Left cardiac atrium (tissue), 4 donors: ENCODE measurements around the gene DGLUCY. TPM values are rescaled to one million over a fixed set of nuclear protein-coding genes. Genes with fewer than 3 reads are reported as not detected.
A peak's percentile ranks its signal among the peaks of the same experiment; 100 is the strongest.
"Not testable (repeated sequence)": the region's sequence is repeated elsewhere in the genome, so short reads cannot be mapped to it uniquely, and the experiment has no call there.

Experiments used
- ATAC-seq, 2 donors: fragments of 200-7000 bp; cut with Tn5 transposase; one replicate each; pipeline ENCODE4 v1.9.1; 2020; ENCODE audit warnings: mild to moderate bottlenecking in 2 of 2, moderate library complexity in 2 of 2
- DNase-seq: peaks from one replicate; pipeline ENCODE4 v3.0.0-alpha.2; 2020
- intact Hi-C, 2 donors: fragments of 100-400 bp; cut with DNase I; formaldehyde crosslinking; loops; one replicate each; pipeline versions ENCODE4 v1.14.1 to v1.15.1; 2022 to 2023
- total RNA-seq, 2 donors: library from RNA; stranded (reverse); fragmentation: NEBNext Ultra II Directional; extraction: Animal tissue kit (Norgen Biotek cat#: 25700); gene quantifications; one replicate each; pipeline ENCODE4 v1.2.1, GENCODE V29; 2021
- donor health status: DM: no; HTN: yes; CAD: no.
- donor health status: DM: no; HTN: yes; CAD: no; lungs with severe emphysema.
- donor health status: DM: yes; HTN: yes; CAD: no.
- donor health status: Dilated cardiomyopathy.

DGLUCY gene
- total RNA-seq, 2 donors from 2014 or later, result 110 to 129 TPM

DNA sequence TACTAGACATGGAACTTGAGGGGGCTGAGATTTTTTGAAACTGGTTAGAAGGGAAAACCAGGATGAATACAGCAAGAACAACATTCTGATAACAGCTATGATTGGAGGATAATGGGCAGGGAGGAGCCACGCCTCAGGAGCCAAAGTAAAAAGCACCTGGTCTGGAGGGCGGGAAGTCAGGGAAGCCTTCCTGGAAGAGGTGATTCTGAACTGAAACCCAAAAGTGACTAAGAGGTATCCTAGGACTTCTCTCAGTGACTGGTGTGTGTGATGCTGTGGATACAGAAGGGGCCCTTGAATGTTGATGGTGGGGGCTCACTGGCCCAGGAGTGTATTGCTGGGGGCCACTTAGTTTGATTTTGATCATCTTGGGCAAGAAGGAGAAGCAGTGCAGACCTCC lies 149.5 kb downstream of the DGLUCY start:
- DNase-seq (no peak), ATAC-seq (no peak)
- intact Hi-C loops, result no loop called here

- ATAC-seq (peak; percentile 70 to 72), DNase-seq (no peak)
Measured at GRCh38 chr14:91264151-91265150, 150.6 kb downstream of the DGLUCY start.

DNA sequence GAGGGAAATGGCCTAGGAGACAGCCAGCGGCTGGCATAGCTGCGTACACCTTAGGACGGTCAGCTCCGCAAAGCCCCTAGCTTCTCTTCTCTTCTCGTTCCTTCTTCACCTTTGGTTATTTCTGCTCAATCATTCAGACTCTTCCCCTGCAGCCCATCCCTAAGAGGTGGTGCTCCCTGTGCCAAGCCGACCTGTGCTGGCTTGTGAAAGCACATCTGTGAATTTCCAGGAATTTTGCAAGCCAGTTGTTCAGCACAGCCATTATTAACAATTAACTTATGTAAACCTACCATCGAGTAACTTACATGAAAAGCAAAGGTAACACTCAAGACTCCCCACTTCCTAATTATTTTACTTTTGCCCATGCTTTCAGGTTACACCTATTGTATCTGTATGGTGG lies 151.5 kb downstream of the DGLUCY start:
- intact Hi-C loops, result no loop called here
- DNase-seq, result no peak
- no peak for ATAC-seq

More at GRCh38 chr14:91264151-91265150, 150.6 kb downstream of the DGLUCY start:
- intact Hi-C loops, result no loop called here

GRCh38 chr14:91266276-91266675 lies 152.4 kb downstream of the DGLUCY start:
- ATAC-seq, intact Hi-C loops, DNase-seq: not testable (repeated sequence)

- no peak for ATAC-seq
Measured at GRCh38 chr14:91267965-91268437, 154.1 kb downstream of the DGLUCY start.

GRCh38 chr14:91269076-91269991 lies 155.5 kb downstream of the DGLUCY start:
- ATAC-seq (peak; percentile 53 to 86), DNase-seq (no peak)

More at GRCh38 chr14:91267965-91268437, 154.1 kb downstream of the DGLUCY start:
- DNase-seq, result no peak
- intact Hi-C loops, result no loop called here

DNA sequence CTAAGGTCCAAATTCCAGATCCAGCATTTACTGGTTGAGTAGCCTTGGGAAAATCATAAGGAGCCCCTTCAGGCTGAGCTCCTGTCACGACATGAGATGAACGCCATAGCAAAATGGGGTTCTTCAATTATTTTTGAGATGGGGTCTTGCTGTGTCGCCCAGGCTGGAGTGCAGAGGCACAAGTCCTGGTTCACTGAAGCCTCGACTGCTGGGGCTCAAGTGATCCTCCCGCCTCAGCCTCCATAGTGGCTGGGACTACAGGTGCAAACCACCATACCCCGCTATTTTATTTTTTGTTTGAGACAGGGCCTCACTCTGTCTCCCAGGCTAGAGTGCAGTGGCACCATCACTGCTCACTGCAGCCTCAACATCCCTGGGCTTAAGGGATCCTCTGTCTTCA lies 156.3 kb downstream of the DGLUCY start:
- DNase-seq, result no peak
- intact Hi-C loops, result no loop called here
- no peak for ATAC-seq

More at GRCh38 chr14:91269076-91269991, 155.5 kb downstream of the DGLUCY start:
- intact Hi-C loops, result no loop called here

DNA sequence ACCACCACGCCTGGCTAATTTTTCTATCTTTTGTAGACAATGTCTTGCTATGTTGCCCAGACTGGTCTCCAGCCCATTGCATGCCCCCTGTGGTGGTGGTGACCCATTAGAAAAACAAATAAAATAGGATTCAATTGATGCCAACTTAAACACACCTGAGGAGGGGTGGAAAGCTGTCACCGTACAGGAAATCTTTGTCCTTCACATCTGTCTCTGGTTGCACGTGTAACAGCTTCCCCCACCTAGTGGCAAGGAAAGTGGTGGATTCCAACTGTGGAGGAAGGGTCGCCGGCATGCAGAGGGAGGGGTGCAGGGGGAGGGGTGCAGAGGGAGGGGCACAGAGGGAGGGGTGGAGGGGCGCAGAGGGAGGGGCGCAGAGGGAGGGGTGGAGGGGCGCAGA lies 156.7 kb downstream of the DGLUCY start:
- intact Hi-C loops, result no loop called here
- DNase-seq (no peak), ATAC-seq (no peak)

DNA sequence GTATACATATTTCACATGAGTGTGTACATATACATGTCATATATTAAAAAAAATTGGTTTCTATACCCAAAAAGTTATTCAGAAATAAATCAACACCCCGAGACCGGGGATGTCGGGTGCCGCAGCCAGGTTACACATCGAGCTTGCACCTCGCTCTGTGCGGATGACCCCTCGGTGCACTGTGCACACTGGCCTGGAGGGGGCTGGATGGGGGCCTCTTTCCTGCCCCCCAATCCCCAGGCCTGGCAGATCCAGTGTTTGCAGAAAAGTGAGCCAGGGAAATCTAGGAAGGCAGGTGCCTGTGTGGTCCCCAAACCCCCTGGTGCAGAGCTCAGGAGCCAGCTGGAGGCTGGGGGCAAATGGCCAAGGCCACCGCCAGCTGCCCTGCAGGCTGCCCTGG lies 157.8 kb downstream of the DGLUCY start:
- intact Hi-C loops, result no loop called here
- DNase-seq, result no peak
- no peak for ATAC-seq

- DNase-seq (peak; percentile 4), ATAC-seq (no peak)
- intact Hi-C loops, result no loop called here
Measured at GRCh38 chr14:91272341-91273272, 158.7 kb downstream of the DGLUCY start.

DNA sequence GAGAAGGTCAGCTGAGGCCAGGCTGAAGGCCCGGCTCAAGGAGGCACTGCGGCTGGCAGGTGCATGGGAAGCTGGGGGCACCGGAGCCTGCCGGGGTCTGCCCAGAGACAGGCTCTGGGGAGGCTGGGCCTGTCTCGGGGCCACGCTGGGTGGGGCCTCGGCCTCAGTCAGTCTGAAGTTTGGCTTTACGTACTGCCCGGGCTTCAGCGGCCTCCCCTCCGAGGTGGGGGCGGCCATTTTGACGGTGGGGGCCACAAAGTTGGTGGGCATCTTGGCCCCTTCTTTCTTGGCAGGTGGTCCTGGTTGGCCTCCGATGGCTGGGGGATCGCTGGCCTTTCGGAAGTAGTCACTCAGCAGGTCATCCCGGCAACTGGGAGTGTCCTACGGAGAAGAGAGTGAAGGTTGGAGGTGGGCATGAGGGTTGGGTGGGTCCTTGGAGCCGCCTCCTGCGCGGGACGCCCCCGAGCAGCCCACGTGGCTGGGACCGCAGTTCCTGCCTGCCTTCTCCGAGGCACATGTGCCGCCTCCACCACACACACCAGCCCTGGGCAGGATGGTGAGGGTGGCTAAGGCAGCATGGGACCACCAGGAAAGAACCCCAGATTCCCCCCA lies 159.5 kb downstream of the DGLUCY start:
- intact Hi-C loops, result no loop called here
- DNase-seq (no peak), ATAC-seq (no peak)

DNA sequence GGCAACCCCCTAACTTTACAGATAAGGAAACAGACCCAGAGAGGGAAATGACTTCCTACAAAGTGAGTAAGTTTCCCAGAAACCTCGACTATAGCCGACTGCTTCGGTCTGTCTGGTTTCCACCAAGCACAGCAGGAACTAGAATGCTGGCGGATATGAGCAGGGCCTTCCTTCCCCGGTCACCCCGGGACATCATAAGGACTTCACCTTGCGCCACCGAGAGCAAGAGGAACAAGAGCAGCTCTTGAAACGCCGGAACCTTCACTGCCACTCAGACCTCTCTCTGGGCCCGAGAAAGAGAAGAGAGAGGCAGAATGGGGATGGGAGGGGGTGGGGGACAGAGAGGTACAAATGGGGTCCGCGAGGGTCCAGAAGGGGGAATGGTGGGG lies 160.0 kb downstream of the DGLUCY start:
- DNase-seq, result no peak
- intact Hi-C loops, result no loop called here

GRCh38 chr14:91274796-91275195 lies 160.9 kb downstream of the DGLUCY start:
- ATAC-seq, result no peak
- intact Hi-C loops, result no loop called here
- peak; percentile 6 for DNase-seq

More for the DNA sequence above, 160.0 kb downstream of the DGLUCY start:
- ATAC-seq, result no peak

Other genes starting within 250 kb of the DGLUCY start
- gene RPS6KA5, start 53.4 kb upstream of the DGLUCY start, total RNA-seq, result 1 to 10 TPM; 8.1 to 9.6 TPM
- gene GPR68, start 130.6 kb downstream of the DGLUCY start, total RNA-seq, result 1 to 10 TPM in 1 of 2 donors, under 1 TPM in 1; 0.94 to 1.8 TPM